ENCODE data around the gene STRADA.

Gene STRADA

GRCh38 chr17:63682441-63682840, 59.2 kb downstream of the STRADA start:
- DNase-seq: no peak

GRCh38 chr17:63681530-63681929, 60.1 kb downstream of the STRADA start:
- DNase-seq: no peak

- no peak for DNase-seq
Observed at GRCh38 chr17:63680700-63681099, 60.9 kb downstream of the STRADA start.

GRCh38 chr17:63679214-63679613, 62.4 kb downstream of the STRADA start:
- no peak for DNase-seq

GRCh38 chr17:63676584-63676983, 65.0 kb downstream of the STRADA start:
- DNase-seq: no peak

- DNase-seq: no peak
Observed at GRCh38 chr17:63675607-63676546, 65.7 kb downstream of the STRADA start.

- no peak for DNase-seq
Observed at GRCh38 chr17:63675231-63675606, 66.4 kb downstream of the STRADA start.

DNA sequence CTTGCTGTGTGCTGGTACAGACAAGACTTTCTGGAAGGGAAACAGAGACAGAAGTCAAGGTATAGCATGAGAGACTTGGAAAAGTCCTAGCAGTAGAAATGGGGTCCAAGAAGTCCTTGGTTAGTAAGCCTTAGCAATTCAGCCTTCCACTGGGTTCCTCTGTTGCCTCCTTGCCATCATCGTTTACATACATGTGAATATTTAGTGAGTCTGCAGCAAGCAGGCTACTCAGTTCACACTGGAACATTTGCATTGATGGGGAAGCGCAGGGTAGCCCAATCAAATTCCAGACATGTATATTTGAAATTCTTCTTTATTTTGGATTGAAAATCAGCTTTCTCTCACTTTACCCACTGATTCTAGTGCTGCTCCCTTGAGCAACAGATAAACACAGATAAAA, 68.7 kb downstream of the STRADA start:
- DNase-seq: no peak

DNA sequence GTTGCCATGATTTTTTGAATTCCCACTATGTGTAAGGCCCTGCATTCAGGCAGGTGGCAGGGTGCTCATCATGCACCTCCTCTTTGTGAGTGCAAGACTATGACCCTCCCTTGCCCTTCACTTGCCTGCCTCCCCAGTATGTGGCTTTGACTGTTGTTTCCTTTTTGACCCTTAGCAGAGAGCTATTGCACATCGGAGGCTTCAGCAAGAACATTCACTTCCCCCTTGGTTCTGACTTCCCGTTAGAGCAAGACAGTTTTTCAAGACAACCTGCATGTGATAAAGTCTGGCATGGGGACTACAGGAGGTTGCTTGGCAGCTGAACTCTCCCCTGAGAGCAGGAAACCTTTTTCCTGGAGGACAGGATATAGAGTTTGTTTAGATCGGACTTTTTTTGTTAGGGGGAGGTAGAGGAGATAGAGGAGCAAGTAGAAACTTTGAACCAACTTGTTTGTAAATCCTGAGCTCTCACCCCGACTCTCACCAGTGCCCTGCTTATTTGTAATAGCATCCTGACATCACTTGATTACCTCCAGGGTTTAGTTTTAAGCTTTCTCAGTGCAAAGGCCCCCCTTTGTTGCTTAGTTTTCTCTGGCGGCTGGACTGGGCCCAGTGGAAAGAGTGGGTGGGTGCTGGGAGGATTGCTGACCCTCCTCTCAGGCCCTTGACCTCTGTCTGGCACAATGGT, 75.9 kb downstream of the STRADA start:
- no peak for DNase-seq

GRCh38 chr17:63659850-63660249, 81.7 kb downstream of the STRADA start:
- DNase-seq: no peak

DNA sequence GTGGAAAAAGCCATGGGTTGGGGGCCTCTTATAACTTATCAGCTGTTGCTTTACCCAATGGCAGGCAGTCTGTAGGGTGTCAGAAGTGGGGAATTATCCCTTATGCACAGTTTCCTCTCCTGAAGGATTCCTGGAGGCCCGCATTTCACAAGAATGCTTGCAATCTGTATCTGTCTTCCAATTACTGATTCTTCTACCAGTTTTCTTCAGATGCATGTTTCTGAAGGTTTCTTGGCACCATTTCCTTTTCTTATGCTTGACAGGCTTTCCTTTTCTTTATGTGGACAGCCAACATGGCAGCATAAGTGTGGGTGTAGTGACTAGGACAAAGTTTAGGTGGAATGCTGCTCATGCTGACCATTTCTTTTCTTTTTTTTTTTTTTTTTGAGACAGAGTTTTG, 83.2 kb downstream of the STRADA start:
- no peak for DNase-seq

- no peak for DNase-seq
Observed at GRCh38 chr17:63657786-63658185, 83.8 kb downstream of the STRADA start.

DNA sequence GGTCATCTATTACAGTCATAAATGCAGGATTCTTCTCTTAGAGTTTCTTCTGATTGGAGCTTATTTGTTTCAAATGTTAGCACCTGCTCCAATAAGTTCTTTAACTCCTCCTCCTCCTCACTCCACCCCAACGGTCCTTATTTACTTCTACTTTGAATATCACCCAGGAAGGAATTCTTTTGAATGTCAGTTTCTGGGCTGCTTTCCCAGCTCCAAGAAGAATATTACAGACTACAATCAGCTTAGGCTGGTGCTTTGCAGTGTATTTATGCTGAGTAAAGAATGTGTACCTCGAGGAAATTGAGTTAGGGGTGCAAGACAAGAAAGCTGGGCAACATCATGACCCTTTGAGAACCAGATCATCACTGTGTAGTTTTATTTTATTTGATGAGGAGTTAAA, 88.5 kb downstream of the STRADA start:
- no peak for DNase-seq
